GM15510 (cell line): ENCODE results near the gene TNFRSF1A.

Source experiments
- POLR2A ChIP-seq: IDR thresholded peaks from 3 replicates; pipeline ENCODE4 v1.6.1; 2011; ENCODE audit warnings: borderline replicate concordance; ENCODE audit not compliant: insufficient read length; ENCODE audit errors: extremely low read depth

TNFRSF1A gene

GRCh38 chr12:6367969-6368892, 26.4 kb upstream of the TNFRSF1A start:
- no peak for TF ChIP-seq POLR2A

GRCh38 chr12:6367065-6367968, 25.4 kb upstream of the TNFRSF1A start:
- no peak for TF ChIP-seq POLR2A

DNA sequence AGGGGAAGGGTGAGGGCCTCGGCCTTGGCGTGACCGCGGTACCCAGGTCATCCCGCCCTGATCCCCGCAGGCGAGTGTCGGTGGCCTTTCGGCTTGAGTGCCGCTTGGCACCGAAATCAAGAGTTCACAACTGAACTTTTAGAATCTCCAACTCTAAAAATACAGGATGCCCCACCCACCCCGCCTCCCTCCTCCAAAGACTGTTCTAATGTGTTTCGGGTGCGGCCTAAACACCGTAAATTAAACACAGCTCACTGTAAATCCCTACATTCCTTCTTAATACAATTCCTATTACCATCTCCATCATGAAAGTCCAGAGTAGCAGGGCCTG, 22.1 kb upstream of the TNFRSF1A start:
- TF ChIP-seq POLR2A = no peak

GRCh38 chr12:6363330-6364043, 21.6 kb upstream of the TNFRSF1A start:
- no peak for TF ChIP-seq POLR2A

DNA sequence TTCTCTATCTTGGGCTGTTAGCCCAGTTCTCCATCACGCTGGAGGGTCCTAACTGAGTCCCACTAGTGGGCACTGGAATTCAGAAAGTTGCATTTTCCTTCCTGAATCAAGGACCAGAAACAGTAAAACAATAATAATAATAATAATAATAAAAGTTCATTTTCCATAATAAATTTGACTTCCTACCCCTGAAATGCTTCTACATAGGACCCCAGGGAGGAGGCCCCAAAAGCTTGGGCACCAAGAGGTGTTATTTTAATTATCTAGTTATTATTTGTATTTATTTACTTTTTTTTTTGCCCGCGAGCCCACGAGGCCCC, 21.1 kb upstream of the TNFRSF1A start:
- TF ChIP-seq POLR2A = no peak

- no peak for TF ChIP-seq POLR2A
Measured at GRCh38 chr12:6362403-6362802, 20.5 kb upstream of the TNFRSF1A start.

DNA sequence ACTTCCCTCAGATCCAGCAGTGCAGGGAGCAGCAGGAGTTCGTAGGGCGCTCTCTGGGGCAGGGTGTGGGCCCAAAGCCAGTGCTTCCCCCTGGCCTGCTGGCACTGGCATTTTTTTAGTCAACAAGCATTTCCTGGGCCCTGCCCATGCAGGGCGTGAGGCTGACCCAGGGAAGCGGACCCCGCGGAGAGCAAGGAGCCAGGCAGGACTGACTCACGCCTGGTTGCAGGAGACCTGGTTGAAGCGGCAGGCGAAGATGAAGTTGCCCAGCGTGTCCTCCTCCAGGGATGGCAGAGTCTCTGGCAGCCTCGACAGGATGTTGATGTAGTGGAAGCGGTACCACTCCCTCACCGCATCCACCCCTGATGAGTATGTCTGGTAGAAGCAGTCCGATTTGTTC, 20.0 kb upstream of the TNFRSF1A start:
- no peak for TF ChIP-seq POLR2A

- TF ChIP-seq POLR2A = no peak
Measured at GRCh38 chr12:6360578-6361490, 19.0 kb upstream of the TNFRSF1A start.

- TF ChIP-seq POLR2A = no peak
Measured at GRCh38 chr12:6360080-6360571, 18.2 kb upstream of the TNFRSF1A start.

DNA sequence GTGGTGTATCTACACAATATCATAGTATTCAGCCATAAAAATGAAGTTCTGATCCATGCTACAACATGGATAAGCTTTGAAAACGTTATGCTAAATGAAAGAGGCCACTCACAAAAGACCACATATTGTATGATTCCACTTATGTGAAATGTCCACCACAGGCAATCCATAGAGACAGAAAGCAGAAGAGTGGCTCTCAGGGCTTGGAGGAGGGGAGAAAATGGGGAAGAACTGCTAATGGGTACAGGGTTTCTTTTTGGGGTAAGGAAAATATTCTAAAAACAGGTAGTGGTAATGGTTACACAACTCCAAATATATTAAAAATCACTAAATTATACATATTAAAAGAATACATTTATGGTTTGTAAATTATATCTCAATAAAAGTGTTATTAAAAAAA, 17.0 kb upstream of the TNFRSF1A start:
- no peak for TF ChIP-seq POLR2A

GRCh38 chr12:6356374-6356820, 14.5 kb upstream of the TNFRSF1A start:
- TF ChIP-seq POLR2A = no peak

DNA sequence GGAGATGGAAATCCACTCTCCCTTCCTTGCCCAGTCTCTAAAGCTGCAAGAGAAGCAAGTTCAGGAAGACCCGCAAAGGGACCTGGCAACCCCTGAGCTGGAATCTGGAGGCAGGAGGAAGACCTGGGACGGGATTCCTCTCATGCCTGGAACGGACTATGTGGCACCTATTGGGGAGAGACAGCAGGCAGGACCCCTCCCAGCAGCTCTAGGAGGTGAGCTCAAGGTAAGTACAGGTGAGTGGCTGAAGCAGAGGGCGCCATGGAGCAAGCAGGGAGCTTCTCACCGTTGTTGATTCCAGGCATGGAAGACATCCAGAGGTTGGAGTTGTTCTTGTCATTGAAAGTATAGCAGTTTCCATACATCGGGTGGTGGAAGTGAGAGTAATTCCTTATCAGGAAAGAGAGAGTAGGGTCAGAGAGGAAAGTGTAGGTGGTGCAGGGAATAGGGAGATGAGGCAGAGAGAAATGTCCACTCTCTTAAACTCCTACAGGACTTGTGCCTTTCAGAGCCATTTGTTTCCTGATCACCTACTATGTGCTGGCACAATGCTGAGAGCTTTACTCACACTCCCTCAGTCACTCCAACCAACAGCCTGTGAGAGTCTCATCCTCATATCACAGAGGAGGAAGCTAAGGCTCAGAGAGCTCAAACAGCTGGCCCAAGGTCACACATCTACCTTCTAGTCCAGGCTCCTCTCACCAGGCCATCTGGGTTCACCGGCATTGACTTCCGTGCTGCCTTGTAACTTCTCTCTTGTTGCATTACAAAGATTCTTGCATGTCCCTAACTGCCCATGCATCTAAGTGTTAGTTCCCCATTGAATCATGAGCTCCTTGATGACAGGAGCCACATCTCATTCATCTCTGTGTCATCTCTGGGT, 13.9 kb upstream of the TNFRSF1A start:
- TF ChIP-seq POLR2A = no peak
